ENCODE results near the gene ALDH1A1.

DNA sequence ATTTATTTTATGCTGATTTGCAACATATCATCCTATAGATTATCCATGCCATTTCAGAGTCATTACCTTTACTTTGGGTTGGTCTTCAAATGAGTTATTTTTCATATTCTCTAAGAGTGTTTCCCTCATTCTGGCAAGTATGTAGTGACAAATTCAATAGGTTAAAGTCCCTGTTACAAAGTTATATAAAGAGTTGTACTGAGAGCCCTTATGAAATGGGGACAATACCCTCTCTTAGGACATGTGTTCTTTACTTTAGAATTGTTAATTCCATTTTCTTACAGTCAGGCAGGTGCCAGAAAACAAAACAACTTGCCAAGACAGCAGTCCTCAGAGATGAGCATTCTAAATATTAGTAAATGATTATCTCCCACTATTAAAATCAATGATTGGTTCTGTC, 6.0 kb downstream of the ALDH1A1 start:
- no peak for TF ChIP-seq EZH2 (IDR thresholded peaks at IDR 0.05; ENCODE audit: borderline replicate concordance, low read depth, low read length, poor library complexity, severe bottlenecking)
- TF ChIP-seq, protein P1, sequence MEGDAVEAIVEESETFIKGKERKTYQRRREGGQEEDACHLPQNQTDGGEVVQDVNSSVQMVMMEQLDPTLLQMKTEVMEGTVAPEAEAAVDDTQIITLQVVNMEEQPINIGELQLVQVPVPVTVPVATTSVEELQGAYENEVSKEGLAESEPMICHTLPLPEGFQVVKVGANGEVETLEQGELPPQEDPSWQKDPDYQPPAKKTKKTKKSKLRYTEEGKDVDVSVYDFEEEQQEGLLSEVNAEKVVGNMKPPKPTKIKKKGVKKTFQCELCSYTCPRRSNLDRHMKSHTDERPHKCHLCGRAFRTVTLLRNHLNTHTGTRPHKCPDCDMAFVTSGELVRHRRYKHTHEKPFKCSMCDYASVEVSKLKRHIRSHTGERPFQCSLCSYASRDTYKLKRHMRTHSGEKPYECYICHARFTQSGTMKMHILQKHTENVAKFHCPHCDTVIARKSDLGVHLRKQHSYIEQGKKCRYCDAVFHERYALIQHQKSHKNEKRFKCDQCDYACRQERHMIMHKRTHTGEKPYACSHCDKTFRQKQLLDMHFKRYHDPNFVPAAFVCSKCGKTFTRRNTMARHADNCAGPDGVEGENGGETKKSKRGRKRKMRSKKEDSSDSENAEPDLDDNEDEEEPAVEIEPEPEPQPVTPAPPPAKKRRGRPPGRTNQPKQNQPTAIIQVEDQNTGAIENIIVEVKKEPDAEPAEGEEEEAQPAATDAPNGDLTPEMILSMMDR (conservative IDR thresholded peaks at IDR 0.05; ENCODE audit: low read depth, low read length): no peak
